Measurements from ENCODE around the gene HTRA2.

DNA sequence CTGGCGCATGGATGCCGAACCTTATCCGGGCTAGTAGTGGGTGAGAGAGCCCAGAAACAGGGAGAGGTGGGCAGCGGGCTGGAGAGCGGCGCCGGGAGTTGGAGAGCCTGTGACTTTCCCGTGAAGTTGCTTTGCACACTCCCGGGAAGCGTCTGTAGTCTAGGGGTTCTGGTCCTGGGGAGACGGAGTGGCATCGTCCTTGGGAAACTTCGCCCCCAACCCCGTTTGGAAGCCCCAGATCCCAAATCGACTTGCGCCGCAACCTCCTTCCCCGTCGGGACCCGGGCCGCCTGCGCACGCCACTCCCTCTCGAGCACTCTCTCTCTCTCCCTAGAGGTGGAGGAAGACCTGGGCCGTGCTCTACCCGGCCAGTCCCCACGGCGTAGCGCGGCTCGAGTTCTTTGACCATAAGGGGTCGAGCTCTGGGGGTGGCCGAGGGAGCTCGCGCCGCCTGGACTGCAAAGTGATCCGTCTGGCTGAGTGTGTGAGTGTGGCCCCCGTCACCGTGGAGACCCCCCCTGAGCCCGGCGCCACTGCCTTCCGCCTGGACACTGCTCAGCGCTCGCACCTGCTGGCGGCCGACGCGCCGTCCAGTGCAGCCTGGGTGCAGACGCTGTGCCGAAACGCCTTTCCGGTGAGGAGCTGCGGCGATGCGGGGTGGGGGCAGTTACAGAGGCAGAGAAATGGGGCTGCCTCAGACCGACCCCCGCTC lies 25.2 kb downstream of the HTRA2 start:
- TF ChIP-seq ZFX (IDR thresholded peaks at IDR 0.05; ENCODE audit: borderline replicate concordance) (no peak), CTCF (IDR thresholded peaks at IDR 0.05) (no peak)
